Hematopoietic multipotent progenitor cell treated with erythropoietin and hydrocortisone succinate and interleukin-3 and kit ligand, for 6 days (in vitro differentiated cells): Measurements from ENCODE around the gene ABLIM1.

Experiments
- DNase-seq: peaks from one replicate; pipeline ENCODE4 v3.0.0-alpha.2; 2015

Gene ABLIM1

DNA sequence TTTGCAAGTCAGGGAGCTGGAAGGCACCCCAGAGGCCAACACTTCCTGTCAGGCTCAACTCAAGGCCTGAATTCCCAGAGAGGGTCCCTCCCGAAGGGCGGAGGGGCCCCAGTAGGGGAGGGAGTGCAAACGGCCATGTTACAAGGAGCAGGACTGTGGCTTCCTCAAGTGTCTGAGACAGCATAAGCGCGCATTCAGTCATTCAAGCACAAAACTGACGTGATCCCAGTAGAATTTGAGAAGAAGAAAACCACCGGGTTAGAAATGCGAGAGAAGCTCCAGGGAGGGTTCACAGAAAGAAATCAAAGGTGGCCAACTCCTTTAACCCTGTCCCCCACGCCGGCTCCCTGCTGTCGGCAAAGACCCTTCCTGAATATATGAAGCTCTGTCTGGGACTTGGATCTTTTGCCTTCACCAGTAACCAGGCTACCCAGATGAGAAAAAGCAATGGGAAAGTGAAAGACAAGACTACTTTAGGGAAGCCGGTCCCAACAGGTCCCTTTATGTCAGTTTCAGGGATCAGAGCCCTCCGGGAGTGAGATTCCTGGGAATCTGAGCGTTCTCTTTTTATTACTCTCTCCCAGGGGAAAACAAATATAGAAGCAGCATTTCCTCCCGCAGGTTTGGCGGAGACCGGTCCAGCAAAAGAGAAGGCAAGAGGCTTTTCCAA lies 255.1 kb downstream of the ABLIM1 start:
- no peak for DNase-seq

DNA sequence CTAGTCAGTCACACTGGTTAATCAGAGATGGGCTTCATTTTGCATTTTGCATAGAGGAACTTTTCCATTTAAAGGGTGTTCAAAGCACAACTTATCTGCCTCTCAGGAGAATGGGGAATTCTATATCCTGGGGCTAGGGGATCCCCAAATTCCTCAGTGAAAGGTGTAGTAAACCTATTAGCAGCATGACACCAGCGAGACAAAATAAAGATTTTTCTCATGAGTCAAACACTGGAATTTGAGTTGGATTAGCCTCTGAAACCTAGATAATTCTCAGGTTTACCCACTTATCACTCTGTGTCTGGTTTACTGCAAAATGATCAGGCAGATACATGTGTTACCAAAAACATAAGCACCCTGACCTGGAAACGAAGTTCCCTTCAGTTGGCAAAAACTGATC lies 255.8 kb downstream of the ABLIM1 start:
- no peak for DNase-seq

DNA sequence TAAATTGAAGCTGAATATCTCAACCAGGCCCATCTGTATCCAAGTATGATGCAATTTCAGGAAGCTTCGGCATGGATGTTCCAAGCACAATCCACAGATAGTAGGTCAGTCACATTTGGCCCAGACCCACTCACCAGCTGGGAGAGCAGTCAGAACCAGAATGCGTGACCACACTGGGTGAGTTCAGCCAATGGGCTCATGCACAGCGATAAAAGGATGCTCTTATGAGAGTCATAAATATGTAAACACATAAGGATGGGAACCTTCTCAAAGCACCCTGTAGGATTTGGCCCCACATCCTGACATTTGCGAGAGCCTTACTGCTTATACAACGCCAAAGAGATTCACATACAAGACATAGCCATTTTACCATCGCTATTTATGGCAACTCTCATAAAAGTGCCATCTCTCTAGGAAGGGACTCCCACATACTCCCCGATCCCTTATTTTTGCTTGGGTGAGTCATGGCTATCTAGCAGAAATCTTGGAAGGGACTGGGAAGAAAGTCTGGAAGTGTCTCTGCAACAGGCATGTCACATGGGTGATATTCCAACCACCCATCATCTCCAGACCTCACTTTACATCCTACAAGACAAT lies 256.8 kb downstream of the ABLIM1 start:
- DNase-seq: no peak

DNA sequence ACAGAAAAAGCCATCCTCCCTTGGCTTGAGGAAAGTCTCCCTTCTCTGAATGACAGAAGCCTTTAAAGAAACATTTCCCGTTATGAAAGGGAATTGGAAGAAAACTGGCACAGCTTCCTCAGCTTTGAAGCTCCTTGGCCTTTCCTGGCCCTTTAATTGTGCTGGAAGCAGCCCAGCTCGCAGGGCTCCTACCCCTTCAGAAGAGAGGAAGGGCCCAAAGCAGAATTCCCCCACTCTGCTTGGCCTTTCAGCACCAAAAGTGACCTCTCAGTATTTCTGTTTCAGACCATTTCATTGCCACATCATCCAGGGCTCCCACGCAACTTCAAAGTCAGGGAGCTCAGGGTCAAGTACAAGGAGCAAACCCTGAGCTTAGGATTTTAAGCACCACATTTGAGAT lies 258.0 kb downstream of the ABLIM1 start:
- no peak for DNase-seq

DNA sequence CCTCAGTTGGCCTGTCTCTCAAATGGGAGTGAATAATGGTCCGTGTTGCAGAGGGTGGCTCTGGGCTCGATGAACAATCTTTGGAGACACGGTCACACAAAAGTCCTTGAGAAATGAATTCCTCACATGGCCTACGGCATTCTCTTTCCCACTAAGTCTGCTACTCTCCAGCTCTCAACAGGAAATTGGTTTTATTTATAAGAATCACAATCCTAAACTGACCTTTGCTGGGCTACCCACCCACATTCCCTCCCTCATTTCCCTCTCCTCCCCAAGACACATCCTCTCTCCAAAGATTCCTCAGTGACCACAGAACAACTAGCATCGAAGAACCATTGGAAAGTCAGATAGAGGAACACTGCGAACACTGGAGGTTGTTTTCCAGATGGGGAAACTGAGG lies 258.5 kb downstream of the ABLIM1 start:
- no peak for DNase-seq

DNA sequence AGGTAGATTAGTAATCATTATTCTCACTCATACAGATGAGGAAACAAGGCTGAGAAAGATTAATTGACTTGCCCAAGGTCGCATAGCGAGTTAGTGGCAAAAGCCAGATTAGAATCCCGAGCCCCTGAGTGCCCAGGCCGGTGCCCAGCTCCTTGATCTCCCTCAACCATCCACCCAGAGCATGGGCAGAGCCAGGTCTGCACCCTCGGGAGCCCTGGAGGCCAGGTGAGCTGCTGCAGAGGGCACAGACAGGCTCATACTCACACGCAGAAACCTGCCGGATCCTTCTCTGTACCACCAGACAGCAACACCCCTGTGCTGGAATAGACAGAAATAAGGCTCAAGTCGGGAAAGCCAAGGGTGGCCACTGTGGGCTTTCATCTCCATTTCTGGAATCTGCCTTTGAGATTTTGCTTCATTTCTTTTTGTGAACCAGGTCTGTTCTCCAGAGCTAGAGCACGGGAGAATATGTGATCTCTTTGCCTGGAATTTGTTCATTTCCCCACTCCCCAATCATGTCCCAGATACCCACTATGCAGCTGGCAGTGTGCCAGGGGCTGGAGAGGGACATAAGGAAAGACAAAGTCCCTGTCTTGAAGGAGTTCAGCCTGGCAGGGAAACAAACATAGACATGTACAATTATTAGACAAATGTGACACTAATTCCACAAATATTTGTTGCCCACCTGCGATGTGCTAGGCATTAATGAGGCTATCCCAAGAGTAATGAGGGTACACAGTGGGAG lies 259.3 kb downstream of the ABLIM1 start:
- no peak for DNase-seq

DNA sequence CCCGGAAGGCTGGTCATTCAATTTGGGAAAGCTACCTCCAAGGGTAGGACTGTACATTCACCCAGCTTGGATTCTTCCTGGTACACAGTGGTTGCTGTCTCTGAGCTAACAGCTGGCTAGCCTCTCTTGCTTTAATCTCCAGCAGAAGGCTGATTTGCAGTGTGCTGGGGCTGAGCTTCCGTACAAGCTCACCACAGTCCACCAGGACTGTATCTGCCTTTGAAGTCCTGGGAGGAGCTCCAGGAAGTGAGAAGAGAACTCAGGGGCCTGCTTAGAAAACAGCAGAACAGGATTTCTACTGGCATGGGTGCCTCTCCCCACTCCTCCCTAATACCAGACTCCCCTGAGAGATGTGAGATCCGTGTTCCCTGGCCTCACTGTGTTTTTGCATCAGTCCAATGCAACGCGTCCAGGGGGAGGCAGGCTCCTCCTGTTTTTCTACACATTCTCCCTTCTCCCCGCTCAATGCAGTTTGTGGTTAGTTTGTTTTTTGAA lies 260.4 kb downstream of the ABLIM1 start:
- no peak for DNase-seq

DNA sequence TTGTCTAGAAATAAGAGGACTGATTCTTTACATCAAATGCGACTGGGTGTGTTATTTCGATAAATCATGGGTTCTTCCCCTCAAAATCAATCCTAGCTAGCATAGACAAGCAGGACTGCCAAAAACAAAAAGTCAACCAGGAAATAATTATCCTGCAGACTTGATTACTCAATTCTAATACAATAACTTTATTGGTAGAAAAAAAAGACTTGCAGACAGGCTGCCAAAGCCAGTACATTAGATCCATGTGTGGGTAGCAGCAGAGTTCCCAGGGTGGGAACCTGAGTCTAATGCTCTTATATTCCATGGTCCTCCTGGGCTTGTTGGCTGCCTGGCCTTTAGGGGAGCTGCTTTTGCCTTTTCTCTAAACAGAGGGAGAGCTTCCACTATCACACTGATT lies 261.6 kb downstream of the ABLIM1 start:
- no peak for DNase-seq

DNA sequence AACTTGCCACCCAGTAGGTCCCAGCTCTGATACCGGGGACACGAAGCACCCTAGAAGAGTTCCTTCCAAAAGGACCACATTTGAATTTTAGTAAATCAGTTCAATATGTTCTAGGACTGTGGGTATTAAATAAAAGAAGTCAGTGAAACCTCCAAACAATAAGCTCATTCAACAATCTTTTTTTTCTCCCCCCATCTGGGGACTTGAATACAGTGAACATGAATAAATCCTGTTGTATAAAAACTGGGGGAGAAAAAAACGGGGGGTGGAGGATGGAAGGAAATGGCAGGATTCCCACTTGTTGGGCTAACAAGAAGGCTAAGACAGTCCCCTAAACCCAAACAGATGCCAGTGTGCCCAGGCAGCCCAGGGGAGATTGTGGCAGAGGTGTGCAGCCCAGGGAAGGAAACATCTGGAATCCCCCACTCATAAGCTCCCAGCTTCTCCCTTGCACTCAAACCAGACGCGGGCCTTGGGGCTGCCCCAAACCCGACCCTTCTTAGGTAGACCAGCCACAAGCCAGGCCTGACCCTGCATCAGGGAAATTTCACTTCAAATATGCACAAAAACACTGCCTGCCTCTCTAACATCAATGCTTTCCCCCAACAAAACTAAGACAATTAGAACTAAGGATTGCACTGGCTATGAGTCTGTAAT lies 262.6 kb downstream of the ABLIM1 start:
- no peak for DNase-seq

DNA sequence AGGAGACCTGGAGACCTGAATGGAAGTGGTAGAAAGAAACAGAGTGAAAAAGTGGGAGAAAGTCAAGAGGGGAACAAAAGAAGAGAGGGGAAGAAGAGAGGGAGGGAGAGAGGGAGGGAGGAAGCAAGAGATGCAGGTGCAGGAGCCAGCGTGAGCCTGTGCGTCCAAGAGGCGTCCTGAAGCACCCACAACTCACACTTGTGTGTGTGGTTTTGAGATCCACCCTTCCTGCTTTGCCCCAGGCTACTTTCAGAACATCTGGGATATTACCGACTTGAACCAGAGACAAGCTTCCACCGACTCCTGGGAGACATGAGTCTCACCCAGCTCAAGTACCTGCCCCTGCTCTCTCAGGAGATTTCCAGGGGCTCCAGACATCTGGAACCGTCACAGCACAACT lies 263.5 kb downstream of the ABLIM1 start:
- DNase-seq: no peak

DNA sequence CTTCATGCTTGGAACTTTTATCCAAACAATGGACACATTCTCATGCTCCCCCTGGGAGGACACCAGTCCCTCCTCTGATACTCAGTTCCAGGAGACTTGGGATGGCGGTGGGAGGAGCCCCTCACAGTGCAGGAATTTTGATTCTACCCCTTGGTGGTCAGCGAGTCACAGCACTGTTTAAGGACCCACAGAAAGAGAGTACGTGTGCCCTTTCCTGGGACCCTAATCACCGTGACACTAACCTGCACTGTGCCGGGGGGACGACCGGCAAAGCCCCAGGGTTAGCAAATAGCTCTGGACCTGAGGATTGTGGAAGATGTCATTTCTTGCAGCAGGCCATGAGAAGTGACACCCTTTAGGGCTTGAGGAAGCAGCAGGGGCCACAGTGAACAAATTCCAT lies 264.2 kb downstream of the ABLIM1 start:
- DNase-seq: no peak

DNA sequence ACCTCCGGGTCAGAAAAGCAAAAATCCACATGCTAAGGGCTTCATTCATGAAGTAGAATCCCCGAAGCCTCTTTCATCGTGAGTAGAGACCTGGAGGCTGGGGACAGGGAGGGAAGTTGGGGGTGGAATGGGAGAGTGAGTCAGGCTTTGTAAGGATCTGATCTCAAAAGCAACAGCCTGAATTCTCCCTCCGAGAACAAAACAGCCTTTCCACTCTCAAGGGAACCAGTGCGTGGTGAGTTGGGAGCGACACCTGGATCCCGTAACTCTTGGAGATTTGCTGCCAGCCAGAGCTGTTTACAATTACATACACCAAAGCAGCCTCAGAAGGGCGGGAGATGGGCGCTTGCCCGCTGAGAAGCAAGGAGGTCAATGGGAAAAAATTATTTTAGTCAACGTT lies 264.6 kb downstream of the ABLIM1 start:
- DNase-seq: no peak

DNA sequence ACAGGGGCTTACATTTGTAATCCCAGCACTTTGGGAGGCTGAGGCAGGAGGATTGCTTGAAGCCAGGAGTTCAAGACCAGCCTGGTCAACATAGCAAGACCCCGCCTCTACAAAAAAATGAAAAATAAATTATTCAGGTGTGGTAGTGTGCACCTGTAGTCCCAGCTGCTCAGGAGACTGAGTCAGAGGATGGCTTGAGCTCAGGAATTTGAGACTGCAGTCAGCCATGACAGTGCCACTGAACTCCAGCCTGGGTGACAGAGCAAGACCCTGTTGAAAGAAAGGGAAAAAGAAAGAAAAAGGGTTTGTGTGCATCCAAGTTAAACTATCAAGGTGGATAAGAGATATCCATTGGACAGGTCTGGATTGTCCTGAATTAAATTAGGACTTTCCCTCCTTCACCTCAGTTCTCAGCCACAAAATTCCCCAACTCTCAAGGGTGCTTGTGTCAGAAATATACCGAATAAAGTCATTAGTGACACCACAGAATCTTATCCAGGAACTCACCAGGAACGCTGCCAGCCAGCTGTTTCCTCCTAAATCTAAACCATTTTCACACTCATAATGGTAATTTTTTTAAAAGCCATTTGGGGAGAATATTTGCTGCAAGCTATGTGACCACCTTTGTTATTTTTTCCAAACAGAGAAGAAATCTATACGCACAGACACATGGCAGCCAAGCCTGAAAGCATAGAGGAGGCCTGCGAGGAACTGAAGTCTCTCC lies 265.8 kb downstream of the ABLIM1 start:
- DNase-seq: no peak

DNA sequence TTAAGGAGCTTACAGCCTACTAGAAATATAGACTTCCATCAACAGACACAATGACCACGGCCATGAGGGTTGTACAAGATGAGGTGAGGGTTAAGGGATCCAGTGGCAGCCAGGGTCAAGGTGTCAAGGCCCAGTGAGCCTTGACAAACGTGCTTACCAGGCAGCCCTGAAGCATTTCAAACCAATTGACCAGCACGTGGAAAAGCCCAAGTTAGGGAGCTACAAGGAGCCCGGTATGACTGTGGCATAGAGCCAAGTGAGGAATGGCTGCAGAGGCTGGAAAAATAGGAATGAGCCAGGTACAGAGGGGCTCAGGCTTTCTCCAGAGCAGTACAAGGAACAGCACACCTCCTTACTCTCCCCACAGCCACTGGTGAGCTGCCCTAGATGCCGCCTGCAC lies 266.5 kb downstream of the ABLIM1 start:
- DNase-seq: no peak

DNA sequence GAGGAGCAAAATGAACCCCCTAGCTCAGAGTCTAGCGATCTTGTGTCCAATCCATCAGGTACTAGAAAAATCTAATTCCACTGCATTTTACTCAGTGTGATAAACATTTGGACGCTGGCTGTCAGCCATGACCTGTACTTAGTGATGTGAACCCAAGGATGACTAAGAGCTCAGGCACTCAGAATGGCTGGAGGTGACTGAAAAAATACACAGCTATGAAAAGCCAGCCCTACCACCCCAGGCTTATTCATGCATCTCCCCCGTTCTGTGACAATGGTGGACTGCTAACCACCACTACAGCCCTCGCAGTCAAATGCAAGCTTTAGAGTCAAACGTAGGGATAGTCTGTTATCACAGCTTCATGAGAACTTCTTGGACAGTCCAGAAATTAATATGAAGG lies 268.6 kb downstream of the ABLIM1 start:
- no peak for DNase-seq

DNA sequence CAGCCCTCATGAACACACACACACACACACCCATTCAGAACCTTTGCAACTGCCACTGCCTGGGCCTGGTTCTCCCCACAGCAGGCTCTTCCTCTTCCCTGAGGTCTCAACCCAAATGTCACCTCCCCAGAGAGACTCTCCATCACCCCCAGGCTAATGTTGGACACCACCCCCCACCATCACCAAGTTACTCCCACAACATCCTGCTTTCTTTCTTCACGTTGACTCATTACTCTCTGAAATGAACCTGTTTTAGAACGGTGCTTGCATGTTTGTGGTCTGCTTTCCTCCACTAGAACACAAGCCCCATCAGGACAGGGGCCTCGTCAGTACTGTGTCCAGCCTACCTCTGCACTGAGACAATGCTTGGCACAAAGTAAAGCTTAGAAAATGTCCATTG lies 269.8 kb downstream of the ABLIM1 start:
- DNase-seq: no peak

DNA sequence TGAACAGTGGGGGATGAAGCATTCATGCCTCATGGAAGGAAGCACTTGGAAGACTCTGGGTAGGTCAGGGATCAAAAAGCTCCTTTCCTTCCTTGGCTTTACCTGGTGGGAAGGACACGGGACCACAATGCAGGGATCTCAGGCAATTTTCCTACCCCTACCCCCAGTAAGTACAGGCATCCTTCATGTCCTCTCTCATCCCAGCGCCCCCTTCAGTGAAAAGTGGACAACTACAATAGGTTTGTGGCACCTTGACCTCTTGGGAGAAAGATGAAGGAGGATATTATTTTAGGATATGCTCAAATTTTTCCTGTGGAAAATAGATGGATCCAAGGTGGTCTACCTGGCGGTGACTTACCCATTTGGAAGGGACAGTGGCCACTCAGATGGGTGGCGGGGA lies 270.3 kb downstream of the ABLIM1 start:
- DNase-seq: no peak

DNA sequence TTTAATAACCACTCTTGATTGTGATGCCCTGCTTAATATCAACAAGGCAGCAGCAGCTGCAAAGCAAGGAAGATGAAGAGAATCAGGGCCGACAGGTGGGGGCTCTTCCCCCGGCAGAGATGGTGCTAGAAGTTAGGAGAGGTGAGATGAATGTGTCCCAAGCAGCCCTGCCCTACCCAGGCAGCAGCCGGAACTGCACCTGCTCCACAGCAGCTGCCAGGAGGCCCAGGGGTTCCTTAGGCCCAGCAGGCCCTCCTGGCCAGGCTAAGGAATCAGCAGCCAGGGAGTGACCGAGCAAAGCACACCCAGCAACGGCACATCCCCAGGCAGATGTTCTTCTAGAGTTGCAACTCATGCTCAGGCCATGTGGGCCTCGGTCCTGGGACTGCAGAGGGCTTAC lies 271.6 kb downstream of the ABLIM1 start:
- no peak for DNase-seq

DNA sequence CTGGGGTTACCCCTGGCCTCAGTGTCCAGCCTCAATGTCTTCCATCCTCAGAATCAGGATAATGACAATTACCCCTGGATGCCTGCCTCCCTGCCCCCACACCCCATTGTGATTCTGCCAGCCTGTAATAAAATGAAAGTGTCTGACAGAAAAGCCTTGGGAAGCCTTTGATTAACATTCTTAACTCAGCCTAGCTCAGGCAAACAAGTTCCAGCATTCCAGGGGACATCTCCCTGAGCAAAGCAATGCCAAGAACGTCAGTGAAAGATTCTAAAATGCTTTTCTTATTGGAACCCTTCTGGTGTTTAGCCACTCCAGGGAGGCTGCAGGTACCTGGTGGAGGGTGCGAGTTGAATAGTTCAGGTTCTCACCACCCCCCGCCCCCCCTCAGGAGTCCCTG lies 272.5 kb downstream of the ABLIM1 start:
- no peak for DNase-seq

DNA sequence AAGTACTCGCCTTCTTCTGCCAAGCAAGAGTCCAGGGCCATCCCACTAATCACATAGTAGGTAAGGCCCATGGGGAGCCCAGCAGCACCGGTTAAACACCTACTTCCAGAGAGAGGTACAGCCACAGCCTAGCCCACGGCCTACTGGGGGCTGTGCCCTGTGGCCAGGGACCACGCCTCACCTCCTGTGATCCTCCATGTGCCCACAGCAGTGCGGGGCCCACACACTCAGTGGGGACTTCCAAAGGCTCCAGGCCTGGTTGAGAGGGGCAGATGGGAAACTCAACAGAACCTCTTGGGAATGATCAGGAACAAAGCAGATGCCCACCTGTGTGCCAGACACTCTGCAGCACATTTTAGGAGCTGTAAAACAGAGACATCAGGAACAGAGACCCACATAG lies 273.5 kb downstream of the ABLIM1 start:
- DNase-seq: no peak

DNA sequence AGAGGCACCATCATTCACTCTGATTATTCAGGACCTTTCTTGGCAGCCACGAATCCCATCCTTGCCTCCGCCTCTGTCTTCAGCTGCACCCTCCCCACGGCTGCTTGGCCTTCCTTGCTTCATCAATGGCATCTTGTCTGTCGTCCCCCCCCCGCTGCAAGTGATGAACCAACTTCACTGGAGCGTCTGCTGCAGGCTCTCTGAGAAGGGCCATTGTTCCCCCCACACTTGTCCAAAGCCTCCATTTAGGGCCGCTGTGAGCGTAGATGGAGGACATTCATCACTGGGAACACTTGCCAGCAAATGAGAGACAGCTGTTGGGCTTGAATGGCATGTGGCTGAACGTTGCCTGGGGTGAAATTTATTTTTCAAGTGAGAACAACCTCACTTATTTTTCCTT lies 273.9 kb downstream of the ABLIM1 start:
- no peak for DNase-seq
